B cell (primary cell): ENCODE results near the gene MAL. TPM values are rescaled to one million over a fixed set of nuclear protein-coding genes. Genes with fewer than 3 reads are reported as not detected.

Source experiments
- ATAC-seq: fragments of 200-7000 bp; cut with Tn5 transposase; one replicate; pipeline ENCODE4 v1.10.0; 2021; ENCODE audit warnings: low read depth, mild to moderate bottlenecking, moderate number of reproducible peaks, moderate library complexity
- CTCF ChIA-PET: fragments of 350-600 bp; sonication (Branson Sonifier 250); formaldehyde crosslinking; loops from one replicate; lab custom pipeline; 2021; ENCODE audit warnings: antibody characterized with exemption, inconsistent platforms; lab: Charles Lee
- POLR2A ChIA-PET: fragments of 350-600 bp; sonication (Branson Sonifier 250); formaldehyde crosslinking; loops from one replicate; lab custom pipeline; 2021; ENCODE audit warnings: antibody characterized with exemption; lab: Charles Lee
- DNase-seq: peaks from one replicate; pipeline ENCODE4 v3.0.0; 2013
- H2AFZ ChIP-seq: 2 replicates; pipeline ENCODE4 v1.6.1; 2012; ENCODE audit warnings: mild to moderate bottlenecking, low read depth, low read length; ENCODE audit not compliant: insufficient read depth, poor library complexity, severe bottlenecking
- H3K27ac ChIP-seq, 2 donors: 1 replicate in 1 of 2; 2 replicates in 1 of 2; pipeline ENCODE4 v1.5.1; 2012 to 2013; ENCODE audit warnings: low read length in 2 of 2, mild to moderate bottlenecking in 2 of 2, moderate library complexity in 1 of 2
- H3K27me3 ChIP-seq, 4 experiments: fragments of 200-600 bp in 1 of 4; sonication (generic) in 1 of 4; replicated peaks in 1 of 4; 1 replicate in 2 of 4; 2 replicates in 2 of 4; pipeline versions ENCODE4 v1.6.1 to v1.7.0; 2013 to 2016; ENCODE audit warnings: low read length in 3 of 4, mild to moderate bottlenecking in 2 of 4, mixed read lengths in 1 of 4, moderate library complexity in 1 of 4; ENCODE audit not compliant: insufficient read depth in 4 of 4, control insufficient read depth in 3 of 4; ENCODE audit errors: control extremely low read depth in 1 of 4
- H3K36me3 ChIP-seq, 2 experiments: replicated peaks in 1 of 2; 1 replicate in 1 of 2; 2 replicates in 1 of 2; pipeline versions ENCODE4 v1.6.1 to v1.7.1; 2013; ENCODE audit warnings: low read length in 1 of 2; ENCODE audit not compliant: insufficient read depth in 2 of 2, control insufficient read depth in 1 of 2; ENCODE audit errors: control extremely low read depth in 1 of 2, extremely low read depth in 1 of 2
- H3K4me1 ChIP-seq, 2 donors: fragments of 200-600 bp in 1 of 2; sonication (generic) in 1 of 2; 1 replicate in 1 of 2; 2 replicates in 1 of 2; pipeline versions ENCODE4 v1.5.1 to v1.6.1; 2013 to 2017; ENCODE audit warnings: low read length in 2 of 2; ENCODE audit not compliant: control insufficient read depth in 2 of 2, insufficient read depth in 2 of 2
- H3K4me2 ChIP-seq: replicated peaks from 2 replicates; pipeline ENCODE3; 2012; ENCODE audit warnings: mild to moderate bottlenecking, low read depth, low read length; ENCODE audit not compliant: poor library complexity, severe bottlenecking
- H3K4me3 ChIP-seq, 5 experiments: fragments of 200-600 bp in 1 of 5; sonication (generic) in 1 of 5; 1 replicate in 3 of 5; 2 replicates in 2 of 5; pipeline versions ENCODE4 v1.5.1 to v1.7.0; 2011 to 2016; ENCODE audit warnings: low read length in 4 of 5, mild to moderate bottlenecking in 4 of 5, low read depth in 2 of 5, control low read depth in 1 of 5, moderate library complexity in 1 of 5; ENCODE audit not compliant: insufficient read depth in 1 of 5; ENCODE audit errors: control extremely low read depth in 1 of 5, extremely low read depth in 1 of 5
- H3K79me2 ChIP-seq: fragments of 200-600 bp; sonication (generic); one replicate; pipeline ENCODE4 v1.6.0; 2016; ENCODE audit warnings: low read length; ENCODE audit not compliant: control insufficient read depth, insufficient read depth
- H3K9ac ChIP-seq: fragments of 200-600 bp; sonication (generic); 2 replicates; pipeline ENCODE4 v1.6.1; 2017; ENCODE audit warnings: mild to moderate bottlenecking, low read length, moderate library complexity
- H3K9me3 ChIP-seq, 3 donors: one replicate each; pipeline versions ENCODE4 v1.6.1 to v1.7.1; 2013; ENCODE audit warnings: low read length in 2 of 3; ENCODE audit not compliant: control insufficient read depth in 2 of 3, insufficient read depth in 1 of 3; ENCODE audit errors: control extremely low read depth in 1 of 3
- H4K20me1 ChIP-seq: 2 replicates; pipeline ENCODE4 v1.6.0; 2012; ENCODE audit warnings: mild to moderate bottlenecking, low read length; ENCODE audit not compliant: insufficient read depth, control insufficient read depth, poor library complexity, severe bottlenecking
- H3K27ac Mint-ChIP-seq: one replicate; pipeline ENCODE4 v1.8.0; 2021; ENCODE audit warnings: mixed read lengths
- H3K27me3 Mint-ChIP-seq: one replicate; pipeline ENCODE4 v1.8.0; 2021; ENCODE audit warnings: mixed read lengths
- H3K4me1 Mint-ChIP-seq: one replicate; pipeline ENCODE4 v1.8.0; 2021; ENCODE audit warnings: mixed read lengths
- H3K4me3 Mint-ChIP-seq: one replicate; pipeline ENCODE4 v1.8.0; 2021; ENCODE audit warnings: mixed read lengths
- H3K9me3 Mint-ChIP-seq: one replicate; pipeline ENCODE4 v1.8.0; 2022; ENCODE audit warnings: mixed read lengths; ENCODE audit not compliant: insufficient read depth
- EZH2 ChIP-seq: IDR thresholded peaks from 2 replicates; pipeline ENCODE4 v1.6.1; 2012; ENCODE audit warnings: borderline replicate concordance, low read depth, mild to moderate bottlenecking, moderate library complexity, low read length; ENCODE audit not compliant: insufficient read depth, poor library complexity, severe bottlenecking
- WGBS: methylation state at CpG from one replicate; pipeline ENCODE4 v1.1.5; 2013; ENCODE audit warnings: missing lambda C conversion rate; ENCODE audit not compliant: insufficient coverage; 5-methylcytosine and 5-hydroxymethylcytosine counted together
- intact Hi-C: fragments of 100-400 bp; cut with micrococcal nuclease; formaldehyde crosslinking; loops from one replicate; pipeline ENCODE4 v1.10.0; 2022
- polyA plus RNA-seq: library from polyadenylated mRNA; depleted of rRNA; stranded (reverse); fragments of >200 nt; gene quantifications from 2 replicates; pipeline ENCODE4 v1.2.3, GENCODE V29; 2012
- total RNA-seq, 2 donors: library from RNA; stranded (reverse); fragments of 120-200 nt in 1 of 2; gene quantifications; 1 replicate in 1 of 2; 2 replicates in 1 of 2; pipeline versions ENCODE4 v1.2.3 to v1.2.4, GENCODE V29; 2013 to 2022
- TF ChIP-seq, protein P1 (sequence below): fragments of 200-600 bp; IDR thresholded peaks from one replicate; pipeline ENCODE4 v1.8.0; 2022; ENCODE audit warnings: antibody characterized with exemption, mild to moderate bottlenecking

Gene MAL
- total and polyA plus RNA-seq, 2 donors (not counting 1 experiment from before 2014, with no cell fraction given), result 0.74 to 3.0 TPM

DNA sequence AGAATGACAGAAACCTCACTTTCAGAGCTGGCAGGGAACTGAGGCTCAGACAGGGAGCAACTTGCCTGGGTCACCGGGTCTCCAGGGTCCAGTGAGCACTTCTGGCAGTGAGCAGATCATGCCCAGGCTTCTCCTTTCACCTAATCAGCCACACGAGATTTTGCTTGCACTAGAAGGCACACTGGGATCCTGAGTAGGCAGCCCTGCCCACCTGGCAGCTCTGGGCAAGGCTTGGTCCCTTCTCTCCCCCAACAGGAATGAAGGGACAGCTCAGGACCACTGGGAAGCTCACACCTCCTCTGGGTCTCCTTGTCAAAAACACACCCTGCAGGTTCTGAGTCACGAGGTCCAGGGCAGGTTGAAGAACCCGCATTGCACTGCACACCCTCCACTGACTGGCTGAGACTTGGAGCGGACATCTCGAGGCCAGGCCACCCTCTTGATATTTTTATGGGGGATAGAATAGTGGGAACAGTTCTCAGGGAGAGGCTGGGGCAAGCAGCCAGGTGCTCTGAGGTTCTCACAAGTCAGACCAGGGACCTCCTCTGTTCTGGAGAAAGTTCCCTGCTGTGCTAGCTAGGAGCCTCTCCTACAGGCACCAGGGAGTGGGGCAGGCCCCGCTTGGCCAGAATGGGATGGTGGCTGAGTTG, 5.7 kb downstream of the MAL start:
- Mint-ChIP-seq H3K9me3 (no peaks in the 10 kb centered on the region), H3K4me1 (no peaks in the 10 kb centered on the region), H3K4me3 (no peak overlapping the region), H3K27me3 (peaks cover 33% of the 10 kb centered on the region), H3K27ac (no peak overlapping the region)
- CTCF ChIA-PET, result no interaction called here
- POLR2A ChIA-PET, result no interaction called here
- Histone ChIP-seq H3K79me2 (no peaks in the 10 kb centered on the region), H2AFZ (no peak overlapping the region), H3K4me3 (no peak overlapping the region), H3K9ac (no peak overlapping the region), H3K27ac (no peak overlapping the region), H3K4me2 (no peak overlapping the region), H3K36me3 (no peaks in the 10 kb centered on the region), H4K20me1 (no peaks in the 10 kb centered on the region), H3K27me3 (peaks cover 0 to 16% (median 5%) of the 10 kb centered on the region in 4 experiments), H3K4me1 (peaks cover 0 to 5% of the 10 kb centered on the region in 2 donors), H3K9me3 (no peaks in the 10 kb centered on the region)
- intact Hi-C loops, result no loop called here
- TF ChIP-seq EZH2, result no peak
- TF ChIP-seq, protein P1, sequence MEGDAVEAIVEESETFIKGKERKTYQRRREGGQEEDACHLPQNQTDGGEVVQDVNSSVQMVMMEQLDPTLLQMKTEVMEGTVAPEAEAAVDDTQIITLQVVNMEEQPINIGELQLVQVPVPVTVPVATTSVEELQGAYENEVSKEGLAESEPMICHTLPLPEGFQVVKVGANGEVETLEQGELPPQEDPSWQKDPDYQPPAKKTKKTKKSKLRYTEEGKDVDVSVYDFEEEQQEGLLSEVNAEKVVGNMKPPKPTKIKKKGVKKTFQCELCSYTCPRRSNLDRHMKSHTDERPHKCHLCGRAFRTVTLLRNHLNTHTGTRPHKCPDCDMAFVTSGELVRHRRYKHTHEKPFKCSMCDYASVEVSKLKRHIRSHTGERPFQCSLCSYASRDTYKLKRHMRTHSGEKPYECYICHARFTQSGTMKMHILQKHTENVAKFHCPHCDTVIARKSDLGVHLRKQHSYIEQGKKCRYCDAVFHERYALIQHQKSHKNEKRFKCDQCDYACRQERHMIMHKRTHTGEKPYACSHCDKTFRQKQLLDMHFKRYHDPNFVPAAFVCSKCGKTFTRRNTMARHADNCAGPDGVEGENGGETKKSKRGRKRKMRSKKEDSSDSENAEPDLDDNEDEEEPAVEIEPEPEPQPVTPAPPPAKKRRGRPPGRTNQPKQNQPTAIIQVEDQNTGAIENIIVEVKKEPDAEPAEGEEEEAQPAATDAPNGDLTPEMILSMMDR, result no peak
- 88% methylated on average over 7 of the region's 7 CpGs for WGBS
- no peak for ATAC-seq
- DNase-seq, result no peak

DNA sequence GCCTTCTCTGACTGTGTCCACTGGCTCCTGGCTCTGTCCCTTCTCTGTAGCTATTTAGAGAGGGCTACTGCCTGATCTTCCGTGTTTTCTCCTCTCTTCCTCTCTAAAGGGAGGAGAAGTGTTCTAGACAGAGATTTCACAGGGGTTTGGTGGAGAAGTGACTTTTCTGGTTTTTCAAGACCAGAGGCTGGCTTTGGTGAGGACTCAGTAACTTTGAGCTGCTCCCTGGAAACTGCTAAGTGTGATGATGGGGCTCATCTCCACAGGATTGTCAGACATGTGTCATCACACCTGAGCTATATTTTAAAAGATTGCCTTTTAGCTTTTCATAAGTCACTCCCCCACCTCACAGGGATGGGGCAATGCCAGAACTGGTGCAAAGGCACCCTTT, 6.2 kb downstream of the MAL start:
- ChIA-PET CTCF (no interaction called here), POLR2A (no interaction called here)
- H3K9ac ChIP-seq, result no peak overlapping the region
- H3K27me3 Mint-ChIP-seq, result peaks cover 29% of the 10 kb centered on the region
- H3K27ac Mint-ChIP-seq, result no peak overlapping the region
- intact Hi-C loops, result no loop called here
- no peak overlapping the region for H3K4me3 Mint-ChIP-seq
- H3K4me3 ChIP-seq, result no peak overlapping the region
- H2AFZ ChIP-seq, result no peak overlapping the region
- H3K79me2 ChIP-seq, result no peaks in the 10 kb centered on the region
- no CpG with 5 or more reads among the region's 1 CpG for WGBS
- no peaks in the 10 kb centered on the region for H3K36me3 ChIP-seq
- peaks cover 0 to 2% of the 10 kb centered on the region in 2 donors for H3K4me1 ChIP-seq
- H3K4me2 ChIP-seq, result no peak overlapping the region
- peaks cover 0 to 13% (median 3%) of the 10 kb centered on the region in 4 experiments for H3K27me3 ChIP-seq
- ATAC-seq (no peak), DNase-seq (no peak)
- no peak overlapping the region for H3K27ac ChIP-seq
- no peaks in the 10 kb centered on the region for H4K20me1 ChIP-seq
- H3K9me3 Mint-ChIP-seq, result peaks cover 3% of the 10 kb centered on the region
- no peaks in the 10 kb centered on the region for H3K9me3 ChIP-seq
- no peak for TF ChIP-seq EZH2
- TF ChIP-seq, protein P1, result no peak
- no peaks in the 10 kb centered on the region for H3K4me1 Mint-ChIP-seq
